Stimulated activated CD4-positive, alpha-beta T cell treated with anti-CD3 and anti-CD28 coated beads, Interleukin-4, amount 100 ng/mL, for 1 hour (primary cell): Measurements from ENCODE around the gene PCSK6.

Source experiments
- DNase-seq: peaks from one replicate; pipeline ENCODE4 v3.0.0-alpha.2; 2020

PCSK6 gene

DNA sequence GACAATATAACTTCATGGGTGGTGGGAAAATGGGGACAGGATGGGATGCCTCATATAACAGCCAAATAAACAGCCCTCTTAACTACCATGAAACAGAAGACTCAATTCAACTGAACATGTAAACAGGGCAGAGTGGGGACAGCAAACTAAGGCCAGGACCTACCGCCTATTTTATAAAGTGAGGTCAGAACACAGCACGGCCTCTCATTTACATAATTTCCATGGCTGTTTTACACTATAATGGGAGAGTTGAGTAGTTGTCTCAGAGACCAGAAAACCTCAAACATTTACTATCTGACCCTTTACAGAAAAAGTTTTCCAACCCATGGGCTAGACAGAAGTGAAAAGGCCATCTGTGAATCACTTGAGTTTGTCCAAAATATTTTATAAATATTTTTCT lies 137.8 kb downstream of the PCSK6 start:
- no peak for DNase-seq

DNA sequence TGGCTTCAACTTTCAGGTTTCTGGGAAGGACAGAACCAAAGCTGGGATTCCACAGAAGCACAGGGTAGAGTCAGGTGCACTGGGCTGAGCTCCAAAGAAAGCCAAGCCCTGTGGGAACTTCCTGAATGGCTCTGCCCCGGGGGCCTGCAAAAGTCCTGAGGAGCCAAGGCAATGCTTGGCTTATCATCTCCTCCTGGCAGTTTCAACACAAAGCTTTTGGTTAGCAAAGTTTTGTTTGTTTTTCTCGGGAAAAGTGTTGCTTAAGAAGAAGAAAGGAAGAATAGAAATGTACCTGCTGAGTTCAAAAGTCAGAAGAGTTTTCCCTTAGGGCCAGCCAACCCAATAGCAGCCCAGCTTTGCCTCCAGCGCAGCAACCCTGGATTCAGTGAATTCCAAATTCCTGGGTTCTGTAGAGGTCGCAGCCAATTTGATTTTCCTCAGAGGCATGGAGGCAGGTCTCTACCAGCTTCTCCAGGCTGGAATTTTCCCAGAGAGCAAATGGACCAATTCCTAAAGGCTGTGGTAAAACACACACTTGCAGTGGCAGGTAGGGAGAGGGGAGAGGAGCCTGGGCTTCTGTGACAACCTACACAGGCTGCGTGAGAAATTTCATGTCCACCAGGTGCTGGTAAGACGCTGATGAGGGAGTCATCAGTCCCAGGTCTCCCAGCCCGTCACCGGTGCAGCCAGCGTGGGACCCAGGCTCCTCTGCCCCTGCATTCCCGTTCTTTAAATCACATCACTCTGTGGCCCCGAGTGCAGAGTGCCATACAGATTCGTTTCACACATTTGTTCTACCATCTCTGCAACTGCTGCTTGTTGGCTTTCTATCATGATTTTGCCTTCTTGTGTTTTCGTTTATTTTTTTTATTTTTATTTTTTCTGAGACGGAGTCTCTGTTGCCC lies 140.2 kb downstream of the PCSK6 start:
- DNase-seq = no peak

GRCh38 chr15:101348643-101349042 lies 140.9 kb downstream of the PCSK6 start:
- DNase-seq = no peak

GRCh38 chr15:101348015-101348414 lies 141.5 kb downstream of the PCSK6 start:
- no peak for DNase-seq

DNA sequence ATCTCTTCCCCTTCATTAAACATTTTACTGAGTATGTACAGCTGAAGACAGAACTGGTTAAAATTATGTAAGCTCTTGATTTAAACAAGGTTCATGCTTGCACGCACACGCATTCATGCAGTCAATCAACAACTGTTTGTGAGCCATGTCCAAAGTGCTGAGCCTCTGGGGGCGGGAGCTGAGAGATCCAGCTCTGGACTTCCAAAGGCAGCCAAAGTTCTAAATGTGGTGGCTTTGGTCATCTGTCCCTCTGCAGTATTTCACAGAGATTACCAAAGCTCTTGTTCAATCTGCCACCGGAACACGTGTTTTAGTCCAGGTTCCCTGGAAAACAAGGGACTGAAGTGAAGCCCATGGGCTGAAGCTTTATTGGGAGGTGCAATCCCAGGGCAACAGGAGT lies 142.1 kb downstream of the PCSK6 start:
- no peak for DNase-seq

GRCh38 chr15:101346928-101347327 lies 142.6 kb downstream of the PCSK6 start:
- no peak for DNase-seq

DNA sequence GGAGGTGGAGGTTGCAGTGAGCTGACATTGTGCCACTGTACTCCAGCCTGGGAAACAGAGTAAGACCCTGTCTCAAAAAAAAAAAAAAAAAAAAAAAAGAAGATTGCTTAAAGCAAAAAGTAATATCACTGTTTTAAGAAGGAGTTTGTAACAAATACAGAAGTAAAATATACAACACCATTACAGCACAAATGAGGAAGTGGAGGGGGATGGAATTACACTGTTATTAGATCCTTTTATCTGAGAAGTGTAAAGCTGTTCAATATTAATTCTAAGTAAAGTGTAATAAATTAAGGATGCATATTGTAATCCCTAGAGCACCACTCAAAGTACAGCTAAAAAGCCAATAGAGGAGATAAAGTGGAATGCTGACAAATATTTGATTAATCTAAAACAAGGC lies 147.5 kb downstream of the PCSK6 start:
- DNase-seq = no peak

GRCh38 chr15:101338502-101339057 lies 150.9 kb downstream of the PCSK6 start:
- DNase-seq = no peak

DNA sequence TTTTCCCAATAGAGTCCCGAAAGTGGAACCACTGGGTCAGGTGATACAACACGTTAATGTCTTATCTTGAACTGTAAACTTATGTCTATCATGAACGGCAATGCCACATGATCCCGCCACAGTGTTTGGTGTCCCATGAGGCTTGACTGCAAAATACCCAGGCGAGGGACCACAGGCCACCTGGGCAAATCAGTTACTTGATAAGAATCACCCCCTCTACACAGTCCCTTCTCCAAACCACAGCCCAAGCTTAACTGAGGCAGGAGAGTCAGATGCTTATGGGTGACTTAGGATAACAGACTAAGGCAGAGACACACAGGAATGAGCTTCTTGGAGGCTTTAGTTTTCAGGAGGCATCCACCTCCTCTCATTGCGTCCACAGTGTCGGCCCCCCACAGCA lies 151.5 kb downstream of the PCSK6 start:
- DNase-seq = no peak

DNA sequence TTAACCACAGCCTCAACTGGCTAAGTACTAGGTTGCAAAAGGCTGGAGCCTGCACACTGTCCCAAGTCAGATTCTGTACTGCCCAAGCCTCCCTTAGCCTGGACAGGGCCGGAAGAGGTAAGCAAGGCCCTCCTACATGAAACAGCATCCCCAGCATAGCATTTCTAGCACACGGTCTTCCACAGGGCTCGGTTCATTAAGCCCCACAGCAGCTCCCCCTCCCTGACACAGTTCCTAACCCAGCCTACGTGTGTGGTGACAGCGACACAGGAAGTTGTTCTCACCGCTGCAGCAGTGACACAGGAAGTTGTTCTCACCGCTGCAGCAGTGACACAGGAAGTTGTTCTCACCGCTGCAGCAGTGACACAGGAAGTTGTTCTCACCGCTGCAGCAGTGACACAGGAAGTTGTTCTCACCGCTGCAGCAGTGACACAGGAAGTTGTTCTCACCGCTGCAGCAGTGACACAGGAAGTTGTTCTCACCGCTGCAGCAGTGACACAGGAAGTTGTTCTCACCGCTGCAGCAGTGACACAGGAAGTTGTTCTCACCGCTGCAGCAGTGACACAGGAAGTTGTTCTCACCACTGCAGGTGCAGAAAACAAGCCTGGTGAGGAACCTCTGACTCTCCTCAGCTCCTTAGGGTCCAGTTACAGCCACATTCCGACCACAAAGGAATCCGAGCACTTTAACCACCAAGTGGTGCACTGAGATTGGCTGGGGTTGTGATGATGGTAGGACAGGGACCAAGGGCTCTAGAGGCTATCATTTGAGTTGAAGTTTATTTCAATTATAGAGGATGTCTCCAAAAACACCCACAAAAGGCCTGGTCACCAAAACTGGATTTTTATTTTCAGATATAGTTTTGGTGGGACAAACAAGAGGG lies 155.4 kb downstream of the PCSK6 start:
- peak; percentile 40 for DNase-seq

GRCh38 chr15:101332061-101332467 lies 157.4 kb downstream of the PCSK6 start:
- no peak for DNase-seq

DNA sequence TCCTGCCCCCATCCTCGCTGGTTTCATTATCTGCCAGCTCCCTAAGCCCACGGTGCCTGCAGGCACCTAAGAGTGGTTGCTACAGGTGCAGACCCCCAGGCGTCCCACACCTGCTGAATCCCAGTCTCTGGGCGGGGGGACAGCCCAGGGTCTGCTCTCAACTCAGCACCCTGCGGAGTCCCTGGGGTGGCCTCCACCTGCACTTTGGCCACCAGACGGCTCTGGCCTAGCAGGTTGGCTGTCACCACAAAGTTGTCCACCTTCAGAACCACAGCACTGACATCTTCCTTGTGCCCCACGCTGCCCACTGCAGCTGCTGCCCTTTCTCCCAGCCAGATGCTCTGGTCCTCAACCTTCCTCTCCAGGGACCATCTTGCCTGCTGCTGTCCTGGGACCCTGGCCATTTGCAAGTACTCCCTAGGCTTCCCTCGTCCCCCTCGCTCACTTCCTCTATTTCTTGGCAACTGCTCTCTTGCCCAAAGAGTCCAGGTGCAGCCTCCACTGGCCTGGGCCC lies 159.6 kb downstream of the PCSK6 start:
- DNase-seq = no peak

GRCh38 chr15:101329309-101329863 lies 160.1 kb downstream of the PCSK6 start:
- no peak for DNase-seq

- DNase-seq = no peak
These were observed 161.5 kb downstream of the PCSK6 start for GRCh38 chr15:101328001-101328400.

GRCh38 chr15:101327147-101327740 lies 162.3 kb downstream of the PCSK6 start:
- no peak for DNase-seq

DNA sequence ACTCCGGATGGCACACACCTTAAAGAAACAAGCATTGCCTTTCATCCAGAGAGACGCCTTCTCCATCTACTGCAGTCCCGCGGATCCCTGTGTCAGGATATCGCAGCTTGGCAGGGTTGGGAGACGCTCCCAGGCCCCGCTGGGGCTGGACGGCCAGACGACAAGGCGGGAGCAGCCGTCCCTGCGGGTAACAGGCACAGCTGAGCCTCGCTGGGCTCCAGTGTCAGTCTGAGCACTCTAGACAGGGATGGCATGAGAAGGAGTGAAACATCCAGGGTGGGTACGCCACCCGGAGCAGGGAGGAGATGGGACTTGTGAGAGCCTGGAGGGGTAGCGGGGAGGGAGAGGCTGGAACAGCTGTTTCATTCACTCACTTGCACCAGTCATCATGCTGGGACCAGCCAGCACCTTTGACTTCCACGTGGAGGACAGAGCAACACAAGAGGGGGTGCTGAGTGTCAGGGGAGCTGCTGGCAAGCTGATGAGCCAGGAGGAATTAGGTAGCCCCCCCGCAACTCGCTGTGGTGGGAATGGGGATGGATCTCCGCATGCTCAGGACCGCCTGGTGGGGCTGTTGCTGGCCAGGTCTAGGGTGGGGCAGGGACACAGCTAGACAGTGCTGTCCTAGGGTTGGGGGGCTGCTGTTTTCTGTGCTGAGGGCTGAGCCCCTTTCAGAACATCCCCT lies 162.9 kb downstream of the PCSK6 start:
- no peak for DNase-seq

DNA sequence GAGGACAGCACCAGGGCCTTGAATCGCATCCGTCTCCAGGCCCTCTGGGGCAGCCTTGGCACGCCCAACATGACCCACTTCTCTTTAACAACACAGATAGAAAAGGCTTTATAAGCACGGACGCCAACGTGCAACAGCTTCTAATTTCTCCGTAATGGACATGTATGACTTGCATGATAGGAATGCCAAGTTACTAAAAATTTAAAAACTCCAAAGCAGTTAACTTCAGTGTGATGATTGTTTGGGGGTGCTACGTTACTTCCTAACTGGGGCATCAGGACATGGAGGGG lies 163.5 kb downstream of the PCSK6 start:
- no peak for DNase-seq

- no peak for DNase-seq
These were observed 164.1 kb downstream of the PCSK6 start for GRCh38 chr15:101325263-101326025.

DNA sequence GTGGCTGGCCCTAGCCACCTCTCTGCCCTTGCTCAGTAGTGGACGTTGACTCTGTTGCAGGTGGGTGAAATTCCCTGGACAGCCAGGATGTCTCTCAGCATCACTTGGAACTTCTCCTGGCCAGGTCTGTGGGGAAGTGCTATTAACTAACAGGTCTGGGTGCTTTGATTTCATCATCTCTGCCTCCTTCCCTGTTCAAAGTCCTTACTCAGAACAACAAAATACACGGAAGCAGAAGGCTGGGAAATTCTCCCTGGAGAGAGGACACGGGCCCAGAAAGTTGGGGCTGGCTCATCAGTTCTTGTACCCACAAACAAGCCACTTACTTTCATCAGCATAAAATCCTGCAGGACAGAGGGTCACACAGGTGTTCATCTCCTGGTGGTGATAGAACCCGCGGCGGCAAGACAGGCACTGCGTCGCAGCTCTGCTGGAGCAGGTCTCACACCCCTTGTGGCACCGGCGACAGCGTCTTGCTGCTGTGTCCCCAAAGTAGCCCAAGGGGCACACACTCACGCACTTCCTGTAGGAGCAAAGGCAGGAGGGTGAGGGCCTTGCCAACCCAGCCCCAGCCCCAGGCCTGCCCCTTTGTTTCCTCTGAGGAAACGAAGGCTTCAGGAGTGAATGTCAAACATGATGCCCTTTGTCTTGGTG lies 164.9 kb downstream of the PCSK6 start:
- no peak for DNase-seq

GRCh38 chr15:101323793-101324523 lies 165.5 kb downstream of the PCSK6 start:
- no peak for DNase-seq
